ENCODE measurements around the gene CACNA2D3.

DNA sequence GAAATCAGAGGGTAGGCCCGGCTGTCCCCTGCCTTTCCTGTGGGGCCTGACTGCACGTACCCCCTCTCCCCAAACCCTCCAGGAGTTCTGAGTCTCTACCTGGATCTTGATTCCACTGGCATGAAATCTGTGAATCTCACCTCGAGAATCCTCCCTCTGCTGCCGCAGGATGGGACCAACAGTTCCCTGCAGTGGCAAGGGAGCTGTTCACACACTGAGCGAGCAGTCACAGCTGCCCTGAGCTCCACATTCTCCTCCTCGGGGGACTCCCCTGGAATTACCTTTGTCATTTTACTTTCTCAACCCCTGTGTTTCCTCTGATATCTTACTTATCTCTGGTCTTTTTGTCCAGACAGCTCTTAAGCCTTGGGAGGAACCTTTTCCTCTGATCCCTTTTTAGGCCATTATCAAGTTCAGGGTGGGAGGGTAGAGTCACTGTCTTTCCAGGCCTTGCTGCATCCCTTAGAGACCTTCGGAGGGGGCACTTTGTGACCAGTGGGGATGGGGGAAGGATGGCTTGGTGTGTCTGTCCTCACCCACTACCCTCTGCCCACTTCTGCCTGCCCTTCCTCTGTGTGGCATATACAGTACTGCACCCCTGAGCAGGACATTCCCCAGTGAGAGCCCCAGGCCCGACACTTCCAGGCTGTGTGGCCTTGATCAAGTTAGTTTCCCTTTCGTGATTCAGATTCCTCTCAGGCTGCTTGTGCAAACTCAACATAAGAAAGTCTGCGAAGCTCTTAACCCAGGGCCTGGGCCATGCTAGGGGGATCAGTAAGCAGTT is 42.0 kb downstream of the CACNA2D3 start:
- TF ChIP-seq, protein P1, sequence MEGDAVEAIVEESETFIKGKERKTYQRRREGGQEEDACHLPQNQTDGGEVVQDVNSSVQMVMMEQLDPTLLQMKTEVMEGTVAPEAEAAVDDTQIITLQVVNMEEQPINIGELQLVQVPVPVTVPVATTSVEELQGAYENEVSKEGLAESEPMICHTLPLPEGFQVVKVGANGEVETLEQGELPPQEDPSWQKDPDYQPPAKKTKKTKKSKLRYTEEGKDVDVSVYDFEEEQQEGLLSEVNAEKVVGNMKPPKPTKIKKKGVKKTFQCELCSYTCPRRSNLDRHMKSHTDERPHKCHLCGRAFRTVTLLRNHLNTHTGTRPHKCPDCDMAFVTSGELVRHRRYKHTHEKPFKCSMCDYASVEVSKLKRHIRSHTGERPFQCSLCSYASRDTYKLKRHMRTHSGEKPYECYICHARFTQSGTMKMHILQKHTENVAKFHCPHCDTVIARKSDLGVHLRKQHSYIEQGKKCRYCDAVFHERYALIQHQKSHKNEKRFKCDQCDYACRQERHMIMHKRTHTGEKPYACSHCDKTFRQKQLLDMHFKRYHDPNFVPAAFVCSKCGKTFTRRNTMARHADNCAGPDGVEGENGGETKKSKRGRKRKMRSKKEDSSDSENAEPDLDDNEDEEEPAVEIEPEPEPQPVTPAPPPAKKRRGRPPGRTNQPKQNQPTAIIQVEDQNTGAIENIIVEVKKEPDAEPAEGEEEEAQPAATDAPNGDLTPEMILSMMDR (IDR thresholded peaks at IDR 0.05; ENCODE audit: poor library complexity) = no peak
- TF ChIP-seq EZH2 (IDR thresholded peaks at IDR 0.05; ENCODE audit: borderline replicate concordance) = no peak

All from hepatocyte (in vitro differentiated cells).